HFF-Myc (cell line): Measurements from ENCODE around the gene C3orf52.

Experiments used
- DNase-seq: peaks from one replicate; pipeline ENCODE4 v3.0.0-alpha.2; 2011; ENCODE audit warnings: low read depth; ENCODE audit errors: extremely low read depth
- H3K4me3 ChIP-seq: replicated peaks from 2 replicates; pipeline ENCODE4 v1.5.1; 2011; ENCODE audit warnings: low read depth, mild to moderate bottlenecking, control low read depth, low read length
- TF ChIP-seq, protein P1 (sequence below): IDR thresholded peaks from 2 replicates; pipeline ENCODE4 v1.5.1; 2012; ENCODE audit warnings: mild to moderate bottlenecking, low read depth, low read length, control low read depth; ENCODE audit errors: missing control alignments

The C3orf52 gene

DNA sequence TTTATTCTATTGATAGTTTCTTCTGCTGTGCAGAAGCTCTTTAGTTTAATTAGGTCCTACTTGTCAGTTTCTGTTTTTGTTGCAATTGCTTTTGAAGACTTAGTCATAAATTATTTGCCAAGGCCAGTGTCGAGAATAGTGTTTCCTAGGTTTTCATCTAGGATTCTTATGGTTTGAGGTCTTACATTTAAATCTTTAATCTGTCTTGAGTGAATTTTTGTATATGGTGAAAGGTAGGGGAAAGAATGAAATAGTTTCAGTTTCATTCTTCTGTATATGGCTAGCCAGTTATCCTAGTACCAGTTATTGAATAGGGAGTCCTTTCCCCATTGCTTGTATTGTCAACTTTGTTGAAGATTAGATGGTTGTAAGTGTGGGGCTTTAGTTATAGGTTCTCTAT is 57.5 kb downstream of the C3orf52 start:
- no peak for DNase-seq
- no peak overlapping the region for H3K4me3 ChIP-seq
- TF ChIP-seq, protein P1, sequence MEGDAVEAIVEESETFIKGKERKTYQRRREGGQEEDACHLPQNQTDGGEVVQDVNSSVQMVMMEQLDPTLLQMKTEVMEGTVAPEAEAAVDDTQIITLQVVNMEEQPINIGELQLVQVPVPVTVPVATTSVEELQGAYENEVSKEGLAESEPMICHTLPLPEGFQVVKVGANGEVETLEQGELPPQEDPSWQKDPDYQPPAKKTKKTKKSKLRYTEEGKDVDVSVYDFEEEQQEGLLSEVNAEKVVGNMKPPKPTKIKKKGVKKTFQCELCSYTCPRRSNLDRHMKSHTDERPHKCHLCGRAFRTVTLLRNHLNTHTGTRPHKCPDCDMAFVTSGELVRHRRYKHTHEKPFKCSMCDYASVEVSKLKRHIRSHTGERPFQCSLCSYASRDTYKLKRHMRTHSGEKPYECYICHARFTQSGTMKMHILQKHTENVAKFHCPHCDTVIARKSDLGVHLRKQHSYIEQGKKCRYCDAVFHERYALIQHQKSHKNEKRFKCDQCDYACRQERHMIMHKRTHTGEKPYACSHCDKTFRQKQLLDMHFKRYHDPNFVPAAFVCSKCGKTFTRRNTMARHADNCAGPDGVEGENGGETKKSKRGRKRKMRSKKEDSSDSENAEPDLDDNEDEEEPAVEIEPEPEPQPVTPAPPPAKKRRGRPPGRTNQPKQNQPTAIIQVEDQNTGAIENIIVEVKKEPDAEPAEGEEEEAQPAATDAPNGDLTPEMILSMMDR, result no peak

DNA sequence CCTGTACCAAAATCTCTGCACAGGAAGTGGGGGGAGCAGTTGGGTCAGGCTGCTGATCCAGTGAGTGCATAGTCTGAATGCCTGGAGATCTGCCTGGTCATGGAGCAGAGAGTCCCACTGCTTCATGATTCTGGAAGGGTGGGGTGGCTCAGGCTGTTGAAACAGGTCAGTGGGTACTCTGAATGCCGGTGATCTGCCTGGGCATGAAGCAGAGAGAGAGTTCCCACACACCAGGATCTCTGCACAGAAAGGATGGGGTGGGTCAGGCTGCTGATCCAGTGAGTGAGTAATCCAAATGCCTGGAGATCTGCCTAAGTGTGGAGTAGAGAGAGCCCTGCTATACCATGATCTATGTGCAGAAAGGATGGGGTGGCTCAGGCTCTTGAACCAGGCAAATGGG is 62.9 kb downstream of the C3orf52 start:
- no peak for DNase-seq
- TF ChIP-seq, protein P1, result no peak
- H3K4me3 ChIP-seq, result no peak overlapping the region

DNA sequence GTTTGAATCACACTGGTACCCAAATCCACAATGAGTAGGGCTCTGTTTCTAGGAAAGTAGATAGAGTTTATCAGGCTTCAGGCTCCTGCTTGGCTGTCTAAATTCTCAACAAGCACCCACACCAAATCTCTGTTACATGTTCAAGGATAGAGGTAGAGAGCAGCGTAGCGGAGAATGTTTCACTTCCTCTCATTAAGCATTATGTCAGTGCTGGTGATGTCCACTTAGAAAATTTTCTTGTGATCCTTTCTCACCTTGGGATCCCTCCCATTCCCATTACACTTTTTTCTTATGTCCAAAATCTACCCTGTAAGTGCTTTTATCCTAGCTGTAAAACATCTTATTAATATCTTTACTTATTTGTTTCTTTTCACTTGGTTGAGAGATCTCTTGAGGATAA is 81.6 kb downstream of the C3orf52 start:
- TF ChIP-seq, protein P1, result no peak

More for the DNA sequence above, 81.6 kb downstream of the C3orf52 start:
- no peak overlapping the region for H3K4me3 ChIP-seq
- DNase-seq, result no peak
